ENCODE measurements around the gene LDLRAP1. TPM values are rescaled to one million over a fixed set of nuclear protein-coding genes. Genes with fewer than 3 reads are reported as not detected.

Gene LDLRAP1
- total RNA-seq, 1 donor from 2014 or later = 14.4 TPM

- DNase-seq (ENCODE audit: low spot score) = no peak
- intact Hi-C loops (cut with DNase I) = no loop called here
Measured at GRCh38 chr1:25556132-25556670, 12.8 kb downstream of the LDLRAP1 start.

- DNase-seq (ENCODE audit: low spot score) = no peak
- intact Hi-C loops (cut with DNase I) = no loop called here
Measured at GRCh38 chr1:25556791-25557476, 13.5 kb downstream of the LDLRAP1 start.

- intact Hi-C loops (cut with DNase I) = no loop called here
- no peak for DNase-seq (ENCODE audit: low spot score)
Measured at GRCh38 chr1:25557543-25557942, 14.1 kb downstream of the LDLRAP1 start.

GRCh38 chr1:25559031-25559430 lies 15.6 kb downstream of the LDLRAP1 start:
- DNase-seq (ENCODE audit: low spot score) = no peak
- intact Hi-C loops (cut with DNase I) = no loop called here

GRCh38 chr1:25560001-25560400 lies 16.6 kb downstream of the LDLRAP1 start:
- intact Hi-C loops (cut with DNase I) = no loop called here
- no peak for DNase-seq (ENCODE audit: low spot score)

GRCh38 chr1:25560788-25561187 lies 17.4 kb downstream of the LDLRAP1 start:
- intact Hi-C loops (cut with DNase I) = no loop called here
- DNase-seq (ENCODE audit: low spot score) = no peak

- intact Hi-C loops (cut with DNase I) = no loop called here
- no peak for DNase-seq (ENCODE audit: low spot score)
Measured at GRCh38 chr1:25561421-25562100, 18.2 kb downstream of the LDLRAP1 start.

- intact Hi-C loops (cut with DNase I) = no loop called here
- DNase-seq (ENCODE audit: low spot score) = no peak
Measured at GRCh38 chr1:25562101-25562927, 18.9 kb downstream of the LDLRAP1 start.

- intact Hi-C loops (cut with DNase I) = no loop called here
- DNase-seq (ENCODE audit: low spot score) = no peak
Measured at GRCh38 chr1:25562928-25563283, 19.5 kb downstream of the LDLRAP1 start.

- intact Hi-C loops (cut with DNase I) = no loop called here
- DNase-seq (ENCODE audit: low spot score) = no peak
Measured at GRCh38 chr1:25563330-25564215, 20.2 kb downstream of the LDLRAP1 start.

GRCh38 chr1:25564777-25565574 lies 21.6 kb downstream of the LDLRAP1 start:
- intact Hi-C loops (cut with DNase I) = no loop called here
- DNase-seq (ENCODE audit: low spot score) = no peak

- intact Hi-C loops (cut with DNase I) = no loop called here
- DNase-seq (ENCODE audit: low spot score) = no peak
Measured at GRCh38 chr1:25565626-25566025, 22.2 kb downstream of the LDLRAP1 start.

GRCh38 chr1:25566176-25566729 lies 22.8 kb downstream of the LDLRAP1 start:
- no peak for DNase-seq (ENCODE audit: low spot score)
- intact Hi-C loops (cut with DNase I) = no loop called here

GRCh38 chr1:25566730-25567341 lies 23.4 kb downstream of the LDLRAP1 start:
- intact Hi-C loops (cut with DNase I) = no loop called here
- DNase-seq (ENCODE audit: low spot score) = no peak

GRCh38 chr1:25567710-25568089 lies 24.3 kb downstream of the LDLRAP1 start:
- DNase-seq (ENCODE audit: low spot score) = no peak

GRCh38 chr1:25568090-25568833 lies 24.9 kb downstream of the LDLRAP1 start:
- DNase-seq (ENCODE audit: low spot score) = no peak
- intact Hi-C loops (cut with DNase I) = no loop called here

More at GRCh38 chr1:25567710-25568089, 24.3 kb downstream of the LDLRAP1 start:
- intact Hi-C loops (cut with DNase I) = no loop called here

Measured in cardiac septum (tissue), 1 donor.